HEK293 (cell line): Measurements from ENCODE around the gene UGT1A9.

Source experiments
- CTCF ChIA-PET: fragments of 350-600 bp; formaldehyde crosslinking; extraction: SDS; loops from one replicate; lab custom pipeline; 2021; ENCODE audit warnings: antibody characterized with exemption; lab: Yijun Ruan, JAX
- POLR2A ChIA-PET: fragments of 300-600 bp; formaldehyde crosslinking; extraction: SDS; loops from one replicate; lab custom pipeline; 2020; ENCODE audit warnings: antibody characterized with exemption, inconsistent platforms; lab: Yijun Ruan, JAX
- H3K27ac ChIP-seq: fragments of 200-500 bp; sonication (Bioruptor generic); 2 replicates; pipeline ENCODE4 v1.5.1; 2014; ENCODE audit warnings: low read depth, low read length, control low read depth, inconsistent platforms; ENCODE audit errors: extremely low read depth
- H3K36me3 ChIP-seq, 2 experiments: fragments of 200-500 bp in 1 of 2; sonication (Bioruptor generic) in 1 of 2; 1 replicate in 1 of 2; 2 replicates in 1 of 2; pipeline ENCODE4 v1.5.1; 2014 to 2017; ENCODE audit warnings: inconsistent platforms in 2 of 2, low read length in 2 of 2; ENCODE audit not compliant: control insufficient read depth in 2 of 2, insufficient read depth in 1 of 2
- H3K4me1 ChIP-seq: fragments of 200-500 bp; sonication (Bioruptor generic); 2 replicates; pipeline ENCODE4 v1.5.1; 2014; ENCODE audit warnings: mild to moderate bottlenecking, low read length, inconsistent platforms; ENCODE audit not compliant: control insufficient read depth, insufficient read depth
- H3K4me3 ChIP-seq: 2 replicates; pipeline ENCODE4 v1.5.1; 2011; ENCODE audit warnings: low read depth, mild to moderate bottlenecking, control low read depth, low read length, moderate library complexity
- H3K9me3 ChIP-seq: fragments of 200-500 bp; sonication (Bioruptor generic); 2 replicates; pipeline ENCODE4 v1.5.1; 2014; ENCODE audit warnings: low read depth, low read length, inconsistent platforms; ENCODE audit not compliant: control insufficient read depth, insufficient read depth
- KLF7 ChIP-seq: fragments of 450-650 bp; formaldehyde crosslinking; IDR thresholded peaks from 2 replicates; pipeline ENCODE4 v1.5.1; 2016; ENCODE audit warnings: missing biosample characterization, missing genetic modification characterization, borderline replicate concordance
- KLF8 ChIP-seq: fragments of 450-650 bp; formaldehyde crosslinking; IDR thresholded peaks from 2 replicates; pipeline ENCODE4 v1.5.1; 2016; ENCODE audit warnings: missing biosample characterization, missing genetic modification characterization
- TCF7L2 ChIP-seq: IDR thresholded peaks from 2 replicates; pipeline ENCODE4 v1.6.1; 2011; ENCODE audit warnings: low read depth, mild to moderate bottlenecking, inconsistent platforms, low read length, moderate library complexity, borderline replicate concordance
- YY2 ChIP-seq: fragments of 450-650 bp; formaldehyde crosslinking; IDR thresholded peaks from 2 replicates; pipeline ENCODE4 v1.5.1; 2016; ENCODE audit warnings: missing biosample characterization, missing genetic modification characterization
- ZBTB48 ChIP-seq: fragments of 450-650 bp; formaldehyde crosslinking; IDR thresholded peaks from 2 replicates; pipeline ENCODE4 v1.5.1; 2016; ENCODE audit warnings: missing biosample characterization, missing genetic modification characterization
- ZEB2 ChIP-seq: fragments of 450-650 bp; formaldehyde crosslinking; IDR thresholded peaks from 2 replicates; pipeline ENCODE4 v1.5.1; 2016; ENCODE audit warnings: missing biosample characterization, missing genetic modification characterization
- ZIC2 ChIP-seq: fragments of 450-650 bp; formaldehyde crosslinking; IDR thresholded peaks from 2 replicates; pipeline ENCODE4 v1.5.1; 2016; ENCODE audit warnings: missing biosample characterization, missing genetic modification characterization
- ZNF132 ChIP-seq: fragments of 450-650 bp; formaldehyde crosslinking; IDR thresholded peaks from 2 replicates; pipeline ENCODE4 v1.5.1; 2017; ENCODE audit warnings: missing biosample characterization, missing genetic modification characterization, borderline replicate concordance
- ZNF202 ChIP-seq: fragments of 450-650 bp; formaldehyde crosslinking; IDR thresholded peaks from 2 replicates; pipeline ENCODE4 v1.5.1; 2016; ENCODE audit warnings: missing biosample characterization, missing genetic modification characterization, borderline replicate concordance
- ZNF221 ChIP-seq: fragments of 450-650 bp; formaldehyde crosslinking; IDR thresholded peaks from 2 replicates; pipeline ENCODE4 v1.5.1; 2017; ENCODE audit warnings: missing biosample characterization, missing genetic modification characterization, borderline replicate concordance
- ZNF266 ChIP-seq: fragments of 450-650 bp; formaldehyde crosslinking; IDR thresholded peaks from 2 replicates; pipeline ENCODE4 v1.5.1; 2016; ENCODE audit warnings: missing biosample characterization, missing genetic modification characterization, low read depth
- ZNF274 ChIP-seq, 2 experiments: fragments of 200-500 bp in 1 of 2; fragments of 450-650 bp in 1 of 2; sonication (Bioruptor generic) in 1 of 2; formaldehyde crosslinking in 1 of 2; IDR thresholded peaks; 2 replicates each; pipeline versions ENCODE4 v1.5.1 to v1.6.1; 2014 to 2016; ENCODE audit warnings: borderline replicate concordance in 1 of 2, inconsistent platforms in 1 of 2, low read length in 1 of 2, missing biosample characterization in 1 of 2, missing genetic modification characterization in 1 of 2
- ZNF311 ChIP-seq: fragments of 450-650 bp; formaldehyde crosslinking; IDR thresholded peaks from 2 replicates; pipeline ENCODE4 v1.5.1; 2017; ENCODE audit warnings: missing biosample characterization, missing genetic modification characterization, borderline replicate concordance
- ZNF394 ChIP-seq: fragments of 450-650 bp; formaldehyde crosslinking; IDR thresholded peaks from 2 replicates; pipeline ENCODE4 v1.5.1; 2016; ENCODE audit warnings: missing biosample characterization, missing genetic modification characterization, mild to moderate bottlenecking, moderate library complexity, borderline replicate concordance
- ZNF426 ChIP-seq: fragments of 450-650 bp; formaldehyde crosslinking; IDR thresholded peaks from 2 replicates; pipeline ENCODE4 v1.5.1; 2017; ENCODE audit warnings: missing biosample characterization, missing genetic modification characterization, mild to moderate bottlenecking, inconsistent platforms, moderate library complexity
- ZNF548 ChIP-seq: fragments of 450-650 bp; formaldehyde crosslinking; IDR thresholded peaks from 2 replicates; pipeline ENCODE4 v1.5.1; 2016; ENCODE audit warnings: missing biosample characterization, missing genetic modification characterization
- ZNF549 ChIP-seq: fragments of 450-650 bp; IDR thresholded peaks from 2 replicates; pipeline ENCODE4 v1.5.1; 2018; ENCODE audit warnings: missing biosample characterization, missing genetic modification characterization, mild to moderate bottlenecking, inconsistent platforms, moderate library complexity
- TF ChIP-seq, protein P1 (sequence below): fragments of 450-650 bp; formaldehyde crosslinking; IDR thresholded peaks from 2 replicates; pipeline ENCODE4 v1.5.1; 2016; ENCODE audit warnings: missing biosample characterization, missing genetic modification characterization
- TF ChIP-seq, protein P2 (sequence below): fragments of 450-650 bp; formaldehyde crosslinking; IDR thresholded peaks from 2 replicates; pipeline ENCODE4; 2016; ENCODE audit warnings: missing biosample characterization, missing genetic modification characterization
- TF ChIP-seq, protein P3 (sequence below): fragments of 450-650 bp; formaldehyde crosslinking; IDR thresholded peaks from 2 replicates; pipeline ENCODE4 v1.5.1; 2016; ENCODE audit warnings: missing biosample characterization, missing genetic modification characterization
- TF ChIP-seq, protein P4 (sequence below): fragments of 450-650 bp; formaldehyde crosslinking; optimal IDR thresholded peaks from 2 replicates; pipeline ENCODE3; 2016; ENCODE audit warnings: missing biosample characterization, mild to moderate bottlenecking, missing genetic modification characterization

The UGT1A9 gene

DNA sequence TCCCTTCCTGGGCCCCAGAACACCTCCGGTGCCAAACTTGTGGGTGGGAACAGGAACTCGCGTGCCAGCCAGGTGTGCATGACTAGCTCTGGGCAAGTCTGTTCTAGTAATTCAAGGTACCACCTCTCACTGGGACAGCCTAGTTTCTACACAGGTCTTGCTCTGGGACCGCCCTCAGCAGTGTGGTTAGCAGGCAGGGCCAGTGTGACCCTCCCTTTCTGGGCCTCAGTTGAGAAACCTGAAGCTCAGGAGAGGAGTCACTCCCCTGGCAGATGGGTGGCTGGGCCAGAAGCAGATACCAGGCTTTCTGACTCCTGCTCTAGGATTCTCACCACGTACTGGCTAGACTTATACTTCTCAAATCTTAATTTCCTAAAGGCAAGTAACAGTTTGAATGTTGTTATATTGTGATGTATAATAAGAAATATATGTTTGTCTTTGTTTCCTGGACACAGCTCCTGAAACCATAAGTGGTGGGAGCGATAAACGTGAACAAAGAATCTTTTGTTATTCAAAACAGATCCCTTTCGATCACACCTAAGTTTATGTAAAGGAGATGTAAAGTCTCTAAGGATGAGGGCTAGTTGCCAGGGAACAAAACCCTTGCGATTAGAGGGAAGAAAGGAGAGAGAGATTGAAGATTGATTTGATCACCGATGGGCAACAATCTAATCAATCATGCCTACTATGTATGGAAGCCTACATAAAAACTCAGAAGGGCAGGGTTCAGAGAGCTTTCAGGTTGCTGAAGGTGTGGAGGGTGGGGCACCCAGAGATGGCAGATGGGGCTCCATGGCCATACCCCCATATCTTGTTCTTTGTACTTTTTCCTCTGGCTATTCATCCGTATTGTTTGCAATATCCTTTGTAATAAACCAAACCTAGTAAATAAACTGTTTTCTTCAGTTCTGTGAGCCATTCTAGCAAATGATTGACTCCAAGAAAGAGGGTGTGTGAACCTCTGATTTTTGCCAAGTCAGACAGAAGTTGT lies 20.0 kb downstream of the UGT1A9 start (continued):
- TF ChIP-seq, protein P1, sequence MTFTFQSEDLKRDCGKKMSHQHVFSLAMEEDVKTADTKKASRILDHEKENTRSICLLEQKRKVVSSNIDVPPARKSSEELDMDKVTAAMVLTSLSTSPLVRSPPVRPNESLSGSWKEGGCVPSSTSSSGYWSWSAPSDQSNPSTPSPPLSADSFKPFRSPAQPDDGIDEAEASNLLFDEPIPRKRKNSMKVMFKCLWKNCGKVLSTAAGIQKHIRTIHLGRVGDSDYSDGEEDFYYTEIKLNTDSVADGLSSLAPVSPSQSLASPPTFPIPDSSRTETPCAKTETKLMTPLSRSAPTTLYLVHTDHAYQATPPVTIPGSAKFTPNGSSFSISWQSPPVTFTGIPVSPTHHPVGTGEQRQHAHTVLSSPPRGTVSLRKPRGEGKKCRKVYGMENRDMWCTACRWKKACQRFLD (tag by site-specific recombination), result no peak
- no peak for TF ChIP-seq ZNF266 (tag by site-specific recombination)

DNA sequence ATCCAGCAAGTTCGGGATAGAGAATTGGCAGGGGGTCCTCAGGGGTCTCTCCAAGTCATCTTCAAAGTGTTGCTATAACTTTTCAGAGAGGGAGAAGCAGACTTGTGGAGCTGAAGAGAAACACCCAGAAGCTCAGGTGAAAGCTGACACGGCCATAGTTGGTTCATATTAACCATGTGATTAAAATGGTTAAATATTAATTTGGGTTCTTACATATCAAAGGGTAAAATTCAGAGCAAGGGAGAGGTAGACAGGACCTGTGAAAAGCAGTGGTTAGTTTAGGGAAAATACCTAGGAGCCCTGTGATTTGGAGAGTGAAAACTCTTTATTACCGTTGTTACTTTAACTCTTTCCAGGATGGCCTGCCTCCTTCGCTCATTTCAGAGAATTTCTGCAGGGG lies 20.9 kb downstream of the UGT1A9 start, which contains the start of gene UGT1A6:
TSS of gene UGT1A6 (plus strand) at position 243 of the 400 bp plus-strand sequence. CDS start at position 358, 115 bp downstream.
- no peak within 1 kb of the TSS for H3K27ac ChIP-seq
- H3K4me1 ChIP-seq, result no peaks in the 10 kb centered on the region
- TF ChIP-seq ZNF132 (tag by site-specific recombination), result no peak
- TF ChIP-seq KLF8 (tag by site-specific recombination), result no peak
- no peak for TF ChIP-seq TCF7L2
- TF ChIP-seq, protein P2, sequence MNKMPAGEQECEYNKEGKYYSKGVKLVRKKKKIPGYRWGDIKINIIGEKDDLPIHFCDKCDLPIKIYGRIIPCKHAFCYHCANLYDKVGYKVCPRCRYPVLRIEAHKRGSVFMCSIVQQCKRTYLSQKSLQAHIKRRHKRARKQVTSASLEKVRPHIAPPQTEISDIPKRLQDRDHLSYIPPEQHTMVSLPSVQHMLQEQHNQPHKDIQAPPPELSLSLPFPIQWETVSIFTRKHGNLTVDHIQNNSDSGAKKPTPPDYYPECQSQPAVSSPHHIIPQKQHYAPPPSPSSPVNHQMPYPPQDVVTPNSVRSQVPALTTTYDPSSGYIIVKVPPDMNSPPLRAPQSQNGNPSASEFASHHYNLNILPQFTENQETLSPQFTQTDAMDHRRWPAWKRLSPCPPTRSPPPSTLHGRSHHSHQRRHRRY, result no peak
- no peak for TF ChIP-seq ZNF202 (tag by site-specific recombination)
- no peak for TF ChIP-seq KLF7
- TF ChIP-seq, protein P3, sequence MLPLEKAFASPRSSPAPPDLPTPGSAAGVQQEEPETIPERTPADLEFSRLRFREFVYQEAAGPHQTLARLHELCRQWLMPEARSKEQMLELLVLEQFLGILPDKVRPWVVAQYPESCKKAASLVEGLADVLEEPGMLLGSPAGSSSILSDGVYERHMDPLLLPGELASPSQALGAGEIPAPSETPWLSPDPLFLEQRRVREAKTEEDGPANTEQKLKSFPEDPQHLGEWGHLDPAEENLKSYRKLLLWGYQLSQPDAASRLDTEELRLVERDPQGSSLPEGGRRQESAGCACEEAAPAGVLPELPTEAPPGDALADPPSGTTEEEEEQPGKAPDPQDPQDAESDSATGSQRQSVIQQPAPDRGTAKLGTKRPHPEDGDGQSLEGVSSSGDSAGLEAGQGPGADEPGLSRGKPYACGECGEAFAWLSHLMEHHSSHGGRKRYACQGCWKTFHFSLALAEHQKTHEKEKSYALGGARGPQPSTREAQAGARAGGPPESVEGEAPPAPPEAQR (tag by site-specific recombination), result no peak
- TF ChIP-seq ZNF311 (tag by site-specific recombination), result no peak
- TF ChIP-seq ZNF549 (tag by site-specific recombination), result no peak
- no peak for TF ChIP-seq ZNF394
- no peak for TF ChIP-seq ZNF548 (tag by site-specific recombination)
- no peak for TF ChIP-seq YY2 (tag by site-specific recombination)
- no peak for TF ChIP-seq ZIC2 (tag by site-specific recombination)
- TF ChIP-seq ZNF426 (tag by site-specific recombination), result no peak
- TF ChIP-seq ZEB2 (tag by site-specific recombination), result no peak
- TF ChIP-seq ZBTB48 (tag by site-specific recombination), result no peak
- TF ChIP-seq, protein P4, sequence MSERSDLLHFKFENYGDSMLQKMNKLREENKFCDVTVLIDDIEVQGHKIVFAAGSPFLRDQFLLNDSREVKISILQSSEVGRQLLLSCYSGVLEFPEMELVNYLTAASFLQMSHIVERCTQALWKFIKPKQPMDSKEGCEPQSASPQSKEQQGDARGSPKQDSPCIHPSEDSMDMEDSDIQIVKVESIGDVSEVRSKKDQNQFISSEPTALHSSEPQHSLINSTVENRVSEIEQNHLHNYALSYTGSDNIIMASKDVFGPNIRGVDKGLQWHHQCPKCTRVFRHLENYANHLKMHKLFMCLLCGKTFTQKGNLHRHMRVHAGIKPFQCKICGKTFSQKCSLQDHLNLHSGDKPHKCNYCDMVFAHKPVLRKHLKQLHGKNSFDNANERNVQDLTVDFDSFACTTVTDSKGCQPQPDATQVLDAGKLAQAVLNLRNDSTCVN (tag by site-specific recombination), result no peak
- no peak for TF ChIP-seq ZNF221 (tag by site-specific recombination)
- no peak for TF ChIP-seq ZNF274 (IDR thresholded peaks at IDR 0.05; ENCODE audit: low read length)
- no peak for TF ChIP-seq ZNF274 (tag by site-specific recombination; IDR thresholded peaks at IDR 0.05; ENCODE audit: borderline replicate concordance)
- H3K4me3 ChIP-seq, result no peak within 1 kb of the TSS
- H3K9me3 ChIP-seq, result no peaks in the 10 kb centered on the region
- POLR2A ChIA-PET, result no interaction called here
- no peaks in the 10 kb centered on the region for H3K36me3 ChIP-seq
- CTCF ChIA-PET, result no interaction called here
